Measurements from ENCODE around the gene GCAT. TPM values are rescaled to one million over a fixed set of nuclear protein-coding genes. Genes with fewer than 3 reads are reported as not detected.

The GCAT gene
- total and polyA plus RNA-seq, 9 of the 15 experiments (the other 6 are each of a cell fraction or from before 2014, with no cell fraction given): 1.9 to 69.9 (median 26.4) TPM

- TF ChIP-seq TEAD4 (IDR thresholded peaks at IDR 0.05; ENCODE audit: low read length) (peak; percentile 42; the same call in 1 of the 2 replicates), TEAD4 (CRISPR knock-in tag; IDR thresholded peaks at IDR 0.05; ENCODE audit: borderline replicate concordance) (no peak), RBM17 (IDR thresholded peaks at IDR 0.05; ENCODE audit: borderline replicate concordance, low read depth, low read length) (no peak), KAT8 (IDR thresholded peaks at IDR 0.05; ENCODE audit: low read depth) (no peak), ATF7 (IDR thresholded peaks at IDR 0.05) (no peak), ZBTB1 (CRISPR knock-in tag; IDR thresholded peaks at IDR 0.05; ENCODE audit: borderline replicate concordance, low read depth) (peak; percentile 41; the same call in 1 of the 2 replicates), THRB (CRISPR knock-in tag; conservative IDR thresholded peaks at IDR 0.05) (no peak), NFIC (IDR thresholded peaks at IDR 0.05) (0 out of 2 replicates have a peak, but pooled peaks have one; percentile 14), ARNT (IDR thresholded peaks at IDR 0.05) (0 out of 4 replicates have a peak, but pooled peaks of 1 of the 2 experiments have one; percentile 35), PRPF4 (IDR thresholded peaks at IDR 0.05; ENCODE audit: insufficient read depth, low read depth, low read length, poor library complexity, severe bottlenecking) (no peak), USF2 (CRISPR knock-in tag; IDR thresholded peaks at IDR 0.05) (peak; percentile 39), L3MBTL2 (IDR thresholded peaks at IDR 0.05) (peak; percentile 85), RBM25 (IDR thresholded peaks at IDR 0.05; ENCODE audit: low read depth, low read length, severe bottlenecking) (peak; percentile 69), JUND (IDR thresholded peaks at IDR 0.05; ENCODE audit: borderline replicate concordance, low read depth, low read length) (no peak), JUND (tag; IDR thresholded peaks at IDR 0.05; ENCODE audit: borderline replicate concordance, low read depth, low read length) (peak; percentile 40; the same call in 2 of the 3 replicates), NFE2 (IDR thresholded peaks at IDR 0.05; ENCODE audit: low read depth) (0 out of 2 replicates have a peak, but pooled peaks have one; percentile 12), HDAC2 (IDR thresholded peaks at IDR 0.05) (peak; percentile 66; the same call in 1 of the 2 replicates), STAT5B (CRISPR knock-in tag; IDR thresholded peaks at IDR 0.05) (no peak), NR2C2 (CRISPR knock-in tag; IDR thresholded peaks at IDR 0.05) (no peak), NR2C2 (tag; IDR thresholded peaks at IDR 0.05) (no peak), TEAD1 (CRISPR knock-in tag; IDR thresholded peaks at IDR 0.05) (0 out of 4 replicates have a peak, but pooled peaks of 1 of the 2 experiments have one; percentile 23), MTA3 (IDR thresholded peaks at IDR 0.05; ENCODE audit: borderline replicate concordance) (0 out of 2 replicates have a peak, but pooled peaks have one; percentile 20), TCF3 (CRISPR knock-in tag; IDR thresholded peaks at IDR 0.05) (peak; percentile 65), ADNP (tag; IDR thresholded peaks at IDR 0.05) (0 out of 2 replicates have a peak, but pooled peaks have one; percentile 16), MNT (conservative IDR thresholded peaks at IDR 0.05) (peak; percentile 30 to 57; a peak in 2 of 4 replicates), USF1 (CRISPR knock-in tag; IDR thresholded peaks at IDR 0.05) (peak; percentile 55; the same call in 1 of the 2 replicates)
Measured at GRCh38 chr22:37777122-37777687, 30.5 kb upstream of the GCAT start (continued).
